PC-3 (cell line): ENCODE measurements around the gene RELA. TPM values are rescaled to one million over a fixed set of nuclear protein-coding genes. Genes with fewer than 3 reads are reported as not detected.

Experiments used
- ATAC-seq: fragments of 200-7000 bp; cut with Tn5 transposase; 2 replicates; pipeline ENCODE4 v1.9.1; 2020; ENCODE audit warnings: mild to moderate bottlenecking, moderate library complexity
- BruUV-seq: library from RNA; stranded (reverse); fragments of 400-500 nt; replicated peaks from 2 replicates; lab custom pipeline; 2021; lab: Mats Ljungman, UMichigan
- CTCF ChIA-PET: fragments of 300-600 bp; sonication (Branson Sonifier 250); formaldehyde crosslinking; loops from one replicate; lab custom pipeline; 2022; ENCODE audit warnings: antibody characterized with exemption; lab: Charles Lee
- POLR2A ChIA-PET: fragments of 300-600 bp; sonication (Branson Sonifier 250); formaldehyde crosslinking; loops from one replicate; lab custom pipeline; 2022; ENCODE audit warnings: antibody characterized with exemption; ENCODE audit not compliant: unreplicated experiment; lab: Charles Lee
- DNase-seq: peaks from one replicate; pipeline ENCODE4 v3.0.0-alpha.2; 2015
- H2AFZ ChIP-seq: fragments of 300-600 bp; sonication (generic); 2 replicates; pipeline ENCODE4 v1.6.0; 2016; ENCODE audit warnings: antibody characterized with exemption, low read length
- H3F3A ChIP-seq: fragments of 300-600 bp; sonication (generic); one replicate; pipeline ENCODE4 v1.6.0; 2017; ENCODE audit warnings: antibody characterized with exemption, low read length, control low read depth, mild to moderate bottlenecking; ENCODE audit not compliant: unreplicated experiment
- H3K27ac ChIP-seq: fragments of 300-600 bp; sonication (generic); 2 replicates; pipeline ENCODE4 v1.5.1; 2016; ENCODE audit warnings: mild to moderate bottlenecking, low read length
- H3K27me3 ChIP-seq: fragments of 300-600 bp; sonication (generic); 2 replicates; pipeline ENCODE4 v1.6.1; 2016; ENCODE audit warnings: low read length, mixed read lengths
- H3K36me3 ChIP-seq: fragments of 300-600 bp; sonication (generic); 2 replicates; pipeline ENCODE4 v1.6.1; 2016; ENCODE audit warnings: low read depth, mixed run types, low read length, mixed read lengths
- H3K4me1 ChIP-seq: fragments of 300-600 bp; sonication (generic); 2 replicates; pipeline ENCODE4 v1.5.1; 2016; ENCODE audit warnings: low read length; ENCODE audit not compliant: insufficient read depth
- H3K4me2 ChIP-seq: fragments of 300-600 bp; sonication (generic); 2 replicates; pipeline ENCODE4 v1.6.0; 2016; ENCODE audit warnings: low read length
- H3K4me3 ChIP-seq: fragments of 300-600 bp; sonication (generic); 2 replicates; pipeline ENCODE4 v1.5.1; 2016; ENCODE audit warnings: mild to moderate bottlenecking, low read length, mixed read lengths
- H3K79me2 ChIP-seq: fragments of 300-600 bp; sonication (generic); 2 replicates; pipeline ENCODE4 v1.6.1; 2017; ENCODE audit warnings: low read length, mixed read lengths
- H3K9ac ChIP-seq: fragments of 300-600 bp; sonication (generic); 2 replicates; pipeline ENCODE4 v1.6.0; 2016; ENCODE audit warnings: mild to moderate bottlenecking, low read length
- H3K9me2 ChIP-seq: fragments of 300-600 bp; sonication (generic); replicated peaks from 2 replicates; pipeline ENCODE4 v1.6.1; 2016; ENCODE audit warnings: mixed run types, low read length, mixed read lengths
- H3K9me3 ChIP-seq: fragments of 300-600 bp; sonication (generic); 2 replicates; pipeline ENCODE4 v1.6.1; 2016; ENCODE audit warnings: low read length, mixed read lengths
- H4K20me1 ChIP-seq: fragments of 300-600 bp; sonication (generic); 2 replicates; pipeline ENCODE4 v1.6.1; 2016; ENCODE audit warnings: low read length, mixed read lengths
- EZH2 ChIP-seq: fragments of 300-600 bp; sonication (generic); IDR thresholded peaks from one replicate; pipeline ENCODE4 v1.6.1; 2017; ENCODE audit warnings: antibody characterized with exemption, mild to moderate bottlenecking, low read length; ENCODE audit not compliant: unreplicated experiment
- EZH2phosphoT487 ChIP-seq: fragments of 300-600 bp; sonication (generic); IDR thresholded peaks from 2 replicates; pipeline ENCODE4 v1.6.1; 2018; ENCODE audit warnings: mild to moderate bottlenecking, antibody characterized with exemption, low read length, borderline replicate concordance
- intact Hi-C: fragments of 100-400 bp; cut with micrococcal nuclease; formaldehyde crosslinking; loops from 2 replicates; pipeline ENCODE4 v1.9.0; 2023
- total RNA-seq: library from RNA; depleted of rRNA; stranded (reverse); fragments of >200 nt; gene quantifications from 2 replicates; pipeline ENCODE4 v1.2.3, GENCODE V29; 2014
- TF ChIP-seq, protein P1 (sequence below): fragments of 300-600 bp; sonication (generic); conservative IDR thresholded peaks from 2 replicates; pipeline ENCODE4 v1.5.1; 2017; ENCODE audit warnings: antibody characterized with exemption, low read depth, mild to moderate bottlenecking, low read length

Gene RELA
- total RNA-seq, 1 experiment from 2014 or later: 84.2 TPM

DNA sequence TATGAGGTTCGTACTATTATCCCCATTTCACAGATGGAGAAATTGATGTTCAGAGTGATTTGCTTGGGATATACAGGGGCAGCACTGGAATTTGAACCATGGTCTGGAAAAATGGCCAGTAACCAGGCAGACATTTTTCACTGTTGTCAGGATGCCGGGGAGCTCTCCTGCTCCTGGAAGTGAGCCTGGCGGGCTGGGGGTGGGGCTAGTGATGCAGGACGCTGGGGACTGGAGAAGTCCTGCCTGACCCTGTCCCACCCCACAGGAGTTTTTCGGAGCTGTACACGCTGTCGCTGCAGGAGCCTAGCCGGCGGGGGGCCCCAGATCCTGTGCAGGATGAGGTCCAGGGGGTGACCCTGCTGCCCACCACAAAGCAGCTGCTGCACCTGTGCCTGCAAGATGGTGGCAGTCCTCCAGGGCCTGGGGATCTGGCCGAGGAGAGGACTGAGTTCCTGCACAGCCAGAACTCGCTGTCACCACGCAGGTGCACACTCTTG lies 13.7 kb downstream of the RELA start:
- BruUV-seq: no TSS peak
- no peaks in the 10 kb centered on the region for H3K79me2 ChIP-seq
- H4K20me1 ChIP-seq: no peaks in the 10 kb centered on the region
- CTCF ChIA-PET: interaction anchor here (0.6 kb wide), 1 partner anchor 292 kb away, joined by 4 read pairs; no protein-coding TSS in a partner anchor
- POLR2A ChIA-PET: no interaction called here
- no peak overlapping the region for H3K27ac ChIP-seq
- H2AFZ ChIP-seq: no peak overlapping the region
- no peaks in the 10 kb centered on the region for H3K9me3 ChIP-seq
- intact Hi-C loops: no loop called here
- H3F3A ChIP-seq: no peaks in the 10 kb centered on the region
- no peaks in the 10 kb centered on the region for H3K9me2 ChIP-seq
- no peaks in the 10 kb centered on the region for H3K36me3 ChIP-seq
- ATAC-seq (no peak), DNase-seq (no peak)
- TF ChIP-seq EZH2: no peak
- H3K4me1 ChIP-seq: peaks cover 26% of the 10 kb centered on the region
- no peaks in the 10 kb centered on the region for H3K27me3 ChIP-seq
- H3K4me2 ChIP-seq: no peak overlapping the region
- H3K9ac ChIP-seq: no peak overlapping the region
- no peak overlapping the region for H3K4me3 ChIP-seq

DNA sequence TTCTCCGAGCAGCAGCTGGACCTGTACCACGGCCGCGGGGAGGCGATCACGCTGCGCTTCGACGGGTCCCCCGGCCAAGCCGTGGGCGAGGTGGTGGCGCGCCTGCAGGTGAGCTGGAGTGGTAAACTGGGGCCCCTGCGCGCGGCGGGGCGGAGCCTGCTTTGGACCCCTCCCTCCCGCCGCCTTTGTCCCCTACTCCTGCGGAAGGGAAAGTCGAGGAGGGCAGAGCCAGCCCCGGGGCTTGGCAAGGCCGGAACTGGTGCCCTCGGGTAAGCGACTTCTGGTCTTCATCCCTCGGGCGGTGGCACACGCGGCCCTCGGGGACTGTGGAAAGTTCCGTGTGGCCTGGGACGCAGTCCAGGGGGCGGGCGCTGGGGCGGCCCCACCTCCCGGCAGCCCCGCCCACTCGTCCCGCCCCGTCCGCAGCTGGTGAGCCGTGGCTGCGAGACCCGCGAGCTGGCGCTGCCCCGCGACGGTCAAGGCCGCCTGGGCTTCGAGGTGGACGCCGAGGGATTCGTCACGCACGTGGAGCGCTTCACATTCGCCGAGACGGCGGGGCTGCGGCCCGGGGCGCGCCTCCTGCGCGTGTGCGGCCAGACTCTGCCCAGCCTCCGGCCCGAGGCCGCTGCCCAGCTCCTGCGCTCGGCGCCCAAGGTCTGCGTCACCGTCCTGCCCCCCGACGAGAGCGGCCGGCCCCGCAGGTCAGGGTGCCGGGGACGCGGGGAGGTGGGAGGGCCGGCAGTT lies 15.6 kb downstream of the RELA start:
- BruUV-seq: no TSS peak
- DNase-seq: peak; percentile 71
- H2AFZ ChIP-seq: peak overlapping the region; percentile 85
- peaks cover 12% of the 10 kb centered on the region for H3K4me1 ChIP-seq
- no peaks in the 10 kb centered on the region for H3K9me2 ChIP-seq
- no peaks in the 10 kb centered on the region for H4K20me1 ChIP-seq
- H3K4me2 ChIP-seq: peak overlapping the region; percentile 88
- peak; percentile 69 for ATAC-seq
- CTCF ChIA-PET: no interaction called here
- no peaks in the 10 kb centered on the region for H3K79me2 ChIP-seq
- TF ChIP-seq EZH2phosphoT487: no peak
- TF ChIP-seq, protein P1, sequence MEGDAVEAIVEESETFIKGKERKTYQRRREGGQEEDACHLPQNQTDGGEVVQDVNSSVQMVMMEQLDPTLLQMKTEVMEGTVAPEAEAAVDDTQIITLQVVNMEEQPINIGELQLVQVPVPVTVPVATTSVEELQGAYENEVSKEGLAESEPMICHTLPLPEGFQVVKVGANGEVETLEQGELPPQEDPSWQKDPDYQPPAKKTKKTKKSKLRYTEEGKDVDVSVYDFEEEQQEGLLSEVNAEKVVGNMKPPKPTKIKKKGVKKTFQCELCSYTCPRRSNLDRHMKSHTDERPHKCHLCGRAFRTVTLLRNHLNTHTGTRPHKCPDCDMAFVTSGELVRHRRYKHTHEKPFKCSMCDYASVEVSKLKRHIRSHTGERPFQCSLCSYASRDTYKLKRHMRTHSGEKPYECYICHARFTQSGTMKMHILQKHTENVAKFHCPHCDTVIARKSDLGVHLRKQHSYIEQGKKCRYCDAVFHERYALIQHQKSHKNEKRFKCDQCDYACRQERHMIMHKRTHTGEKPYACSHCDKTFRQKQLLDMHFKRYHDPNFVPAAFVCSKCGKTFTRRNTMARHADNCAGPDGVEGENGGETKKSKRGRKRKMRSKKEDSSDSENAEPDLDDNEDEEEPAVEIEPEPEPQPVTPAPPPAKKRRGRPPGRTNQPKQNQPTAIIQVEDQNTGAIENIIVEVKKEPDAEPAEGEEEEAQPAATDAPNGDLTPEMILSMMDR: no peak
- POLR2A ChIA-PET: interaction anchor here (0.5 to 0.7 kb wide), 4 partner anchors 44 to 312 kb away, joined by 3 to 13 read pairs (median 4); partner anchors contain the start of gene ZNRD2
- no peak overlapping the region for H3K27ac ChIP-seq
- no peaks in the 10 kb centered on the region for H3F3A ChIP-seq
- peak overlapping the region; percentile 76 for H3K4me3 ChIP-seq
- H3K36me3 ChIP-seq: no peaks in the 10 kb centered on the region
- no peaks in the 10 kb centered on the region for H3K9me3 ChIP-seq
- peak overlapping the region; percentile 48 for H3K9ac ChIP-seq
- intact Hi-C loops: no loop called here
- H3K27me3 ChIP-seq: no peaks in the 10 kb centered on the region

DNA sequence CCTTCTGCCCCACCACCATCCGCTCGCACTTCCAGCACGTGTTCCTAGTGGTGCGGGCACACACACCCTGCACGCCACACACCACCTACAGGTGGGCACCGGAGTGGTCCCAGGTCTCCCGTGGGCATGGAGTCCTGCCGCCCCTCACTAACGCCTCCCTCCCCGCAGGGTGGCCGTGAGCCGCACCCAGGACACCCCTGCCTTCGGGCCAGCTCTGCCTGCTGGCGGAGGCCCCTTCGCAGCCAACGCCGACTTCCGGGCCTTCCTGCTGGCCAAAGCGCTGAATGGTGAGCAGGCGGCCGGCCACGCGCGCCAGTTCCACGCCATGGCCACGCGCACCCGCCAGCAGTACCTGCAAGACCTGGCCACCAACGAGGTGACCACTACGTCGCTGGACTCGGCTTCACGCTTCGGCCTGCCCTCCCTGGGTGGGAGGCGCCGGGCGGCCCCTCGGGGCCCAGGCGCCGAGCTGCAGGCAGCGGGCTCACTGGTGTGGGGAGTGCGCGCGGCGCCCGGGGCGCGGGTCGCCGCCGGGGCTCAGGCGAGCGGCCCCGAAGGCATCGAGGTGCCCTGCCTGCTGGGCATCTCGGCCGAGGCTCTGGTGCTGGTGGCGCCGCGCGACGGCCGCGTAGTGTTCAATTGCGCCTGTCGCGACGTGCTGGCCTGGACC lies 16.3 kb downstream of the RELA start:
- H4K20me1 ChIP-seq: no peaks in the 10 kb centered on the region
- no peak overlapping the region for H2AFZ ChIP-seq
- peak overlapping the region; percentile 76; the same call in 1 of the 2 replicates for H3K4me3 ChIP-seq
- H3K9me2 ChIP-seq: no peaks in the 10 kb centered on the region
- H3K79me2 ChIP-seq: no peaks in the 10 kb centered on the region
- ChIA-PET CTCF (no interaction called here), POLR2A (interaction anchor here (0.5 kb wide), 1 partner anchor 76 kb away, joined by 3 read pairs; the partner anchor contains the start of gene ZNRD2)
- H3K4me1 ChIP-seq: peaks cover 5% of the 10 kb centered on the region
- DNase-seq: no peak
- no peaks in the 10 kb centered on the region for H3F3A ChIP-seq
- H3K27ac ChIP-seq: no peak overlapping the region
- no peaks in the 10 kb centered on the region for H3K36me3 ChIP-seq
- no peaks in the 10 kb centered on the region for H3K9me3 ChIP-seq
- H3K27me3 ChIP-seq: no peaks in the 10 kb centered on the region
- H3K4me2 ChIP-seq: peak overlapping the region; percentile 88
- H3K9ac ChIP-seq: no peak overlapping the region
- TF ChIP-seq EZH2 (no peak), EZH2phosphoT487 (no peak)
- TF ChIP-seq, protein P1: no peak
- intact Hi-C loops: no loop called here
- no TSS peak for BruUV-seq
- ATAC-seq: no peak
